Neutrophil (primary cell): ENCODE data around the gene EPB41L4A.
"Not testable (repeated sequence)": the region's sequence is repeated elsewhere in the genome, so short reads cannot be mapped to it uniquely, and the experiment has no call there.

Source experiments
- H3K27ac ChIP-seq: fragments of 200-600 bp; sonication (generic); 2 replicates; pipeline ENCODE4 v1.5.1; 2016; ENCODE audit warnings: mild to moderate bottlenecking, moderate library complexity
- H3K27me3 ChIP-seq: fragments of 200-600 bp; sonication (generic); 2 replicates; pipeline ENCODE4 v1.6.0; 2016; ENCODE audit warnings: mild to moderate bottlenecking
- H3K36me3 ChIP-seq: fragments of 200-600 bp; sonication (generic); 2 replicates; pipeline ENCODE4 v1.5.1; 2017
- H3K4me1 ChIP-seq, 2 experiments: fragments of 200-600 bp in 1 of 2; sonication (generic) in 1 of 2; 1 replicate in 1 of 2; 2 replicates in 1 of 2; pipeline versions ENCODE4 v1.5.1 to v1.6.1; 2013 to 2016; ENCODE audit warnings: low read depth in 1 of 2, low read length in 1 of 2, mild to moderate bottlenecking in 1 of 2, moderate library complexity in 1 of 2; ENCODE audit not compliant: control insufficient read depth in 1 of 2, insufficient read depth in 1 of 2
- H3K4me3 ChIP-seq, 2 experiments: fragments of 200-600 bp in 1 of 2; sonication (generic) in 1 of 2; 1 replicate in 1 of 2; 2 replicates in 1 of 2; pipeline ENCODE4 v1.5.1; 2013 to 2016; ENCODE audit warnings: low read depth in 1 of 2, low read length in 1 of 2, mild to moderate bottlenecking in 1 of 2, moderate library complexity in 1 of 2
- H3K9me3 ChIP-seq: fragments of 200-600 bp; sonication (generic); 2 replicates; pipeline ENCODE4 v1.5.1; 2016
- TF ChIP-seq, protein P1 (sequence below): fragments of 200-600 bp; sonication (generic); IDR thresholded peaks from 2 replicates; pipeline ENCODE4 v1.5.1; 2016; ENCODE audit warnings: antibody characterized with exemption

EPB41L4A gene

DNA sequence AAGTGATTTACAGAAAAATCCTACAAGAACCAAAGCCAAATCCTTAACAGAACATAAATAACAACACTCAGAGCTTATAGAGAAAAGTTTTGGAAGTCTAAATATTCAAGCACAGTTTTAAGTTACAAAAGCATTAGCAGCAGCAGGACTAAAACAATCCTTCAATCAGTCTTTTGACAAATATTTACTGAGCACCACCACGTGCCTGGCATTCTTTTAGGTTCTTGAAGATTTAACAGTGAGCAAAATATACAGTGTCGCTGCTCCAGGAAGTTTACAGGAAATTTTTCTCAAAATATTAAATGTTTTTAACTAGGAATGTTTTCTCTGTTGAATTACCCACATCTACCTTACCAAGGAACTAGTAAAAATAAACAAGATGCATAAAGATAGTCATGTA, 11.4 kb downstream of the EPB41L4A start:
- H3K36me3 ChIP-seq: no peaks in the 10 kb centered on the region
- no peak overlapping the region for H3K4me3 ChIP-seq
- no peaks in the 10 kb centered on the region for H3K9me3 ChIP-seq
- TF ChIP-seq, protein P1, sequence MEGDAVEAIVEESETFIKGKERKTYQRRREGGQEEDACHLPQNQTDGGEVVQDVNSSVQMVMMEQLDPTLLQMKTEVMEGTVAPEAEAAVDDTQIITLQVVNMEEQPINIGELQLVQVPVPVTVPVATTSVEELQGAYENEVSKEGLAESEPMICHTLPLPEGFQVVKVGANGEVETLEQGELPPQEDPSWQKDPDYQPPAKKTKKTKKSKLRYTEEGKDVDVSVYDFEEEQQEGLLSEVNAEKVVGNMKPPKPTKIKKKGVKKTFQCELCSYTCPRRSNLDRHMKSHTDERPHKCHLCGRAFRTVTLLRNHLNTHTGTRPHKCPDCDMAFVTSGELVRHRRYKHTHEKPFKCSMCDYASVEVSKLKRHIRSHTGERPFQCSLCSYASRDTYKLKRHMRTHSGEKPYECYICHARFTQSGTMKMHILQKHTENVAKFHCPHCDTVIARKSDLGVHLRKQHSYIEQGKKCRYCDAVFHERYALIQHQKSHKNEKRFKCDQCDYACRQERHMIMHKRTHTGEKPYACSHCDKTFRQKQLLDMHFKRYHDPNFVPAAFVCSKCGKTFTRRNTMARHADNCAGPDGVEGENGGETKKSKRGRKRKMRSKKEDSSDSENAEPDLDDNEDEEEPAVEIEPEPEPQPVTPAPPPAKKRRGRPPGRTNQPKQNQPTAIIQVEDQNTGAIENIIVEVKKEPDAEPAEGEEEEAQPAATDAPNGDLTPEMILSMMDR: no peak
- H3K4me1 ChIP-seq: no peaks in the 10 kb centered on the region
- peaks cover 2% of the 10 kb centered on the region for H3K27me3 ChIP-seq
- H3K27ac ChIP-seq: no peak overlapping the region

GRCh38 chr5:112407240-112407639, 11.8 kb downstream of the EPB41L4A start:
- Histone ChIP-seq H3K9me3 (no peaks in the 10 kb centered on the region), H3K4me1 (no peaks in the 10 kb centered on the region), H3K36me3 (no peaks in the 10 kb centered on the region), H3K27me3 (no peaks in the 10 kb centered on the region), H3K27ac (no peak overlapping the region), H3K4me3 (no peak overlapping the region)
- TF ChIP-seq, protein P1: no peak

- no peaks in the 10 kb centered on the region for H3K9me3 ChIP-seq
- H3K4me3 ChIP-seq: no peak overlapping the region
- no peaks in the 10 kb centered on the region for H3K36me3 ChIP-seq
- no peaks in the 10 kb centered on the region for H3K4me1 ChIP-seq
- no peaks in the 10 kb centered on the region for H3K27me3 ChIP-seq
- TF ChIP-seq, protein P1: no peak
- H3K27ac ChIP-seq: no peak overlapping the region
Measured at GRCh38 chr5:112403069-112403468, 16.0 kb downstream of the EPB41L4A start.

DNA sequence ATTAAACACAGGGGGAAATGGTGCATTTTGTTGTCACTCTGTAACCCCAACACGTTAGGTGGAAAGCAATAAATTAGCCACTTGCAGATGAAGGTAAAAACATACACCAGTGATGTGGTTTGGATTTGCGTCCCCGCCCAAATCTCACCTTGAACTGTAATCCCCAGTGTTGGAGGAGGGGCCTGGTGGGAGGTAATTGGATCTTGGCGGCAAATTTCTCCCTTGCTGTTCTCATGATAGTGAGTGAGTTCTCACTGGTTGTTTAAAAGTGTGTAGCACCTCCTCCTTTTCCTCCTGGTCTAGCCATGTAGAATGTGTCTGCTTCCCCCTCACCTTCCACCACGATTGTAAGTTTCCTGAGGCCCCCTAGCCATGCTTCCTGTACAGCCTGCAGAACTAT, 17.2 kb downstream of the EPB41L4A start:
- no peaks in the 10 kb centered on the region for H3K9me3 ChIP-seq
- TF ChIP-seq, protein P1: no peak
- no peak overlapping the region for H3K27ac ChIP-seq
- H3K4me1 ChIP-seq: no peaks in the 10 kb centered on the region
- no peaks in the 10 kb centered on the region for H3K27me3 ChIP-seq
- H3K36me3 ChIP-seq: no peaks in the 10 kb centered on the region
- no peak overlapping the region for H3K4me3 ChIP-seq

DNA sequence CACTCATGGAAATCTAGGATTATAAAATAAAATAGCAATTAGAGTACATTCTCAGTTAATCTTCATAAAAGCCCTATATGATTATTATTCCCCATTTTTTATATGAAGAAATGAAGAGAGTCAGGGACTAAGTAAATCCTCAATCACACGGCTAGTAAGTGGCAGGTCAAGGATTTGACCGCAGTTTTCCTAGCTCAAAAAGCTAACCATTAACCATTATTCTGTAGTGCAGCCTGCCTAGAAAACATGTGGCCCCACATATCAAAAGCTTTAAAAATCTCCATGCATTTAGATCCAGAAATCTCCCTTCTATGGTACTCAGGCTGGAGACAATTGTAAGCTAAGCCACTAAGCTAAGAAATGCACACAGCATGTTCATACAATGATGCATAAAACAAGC, 21.4 kb downstream of the EPB41L4A start:
- no peak overlapping the region for H3K4me3 ChIP-seq
- no peaks in the 10 kb centered on the region for H3K4me1 ChIP-seq
- H3K27me3 ChIP-seq: no peaks in the 10 kb centered on the region
- no peaks in the 10 kb centered on the region for H3K9me3 ChIP-seq
- H3K36me3 ChIP-seq: no peaks in the 10 kb centered on the region
- no peak overlapping the region for H3K27ac ChIP-seq
- TF ChIP-seq, protein P1: no peak

GRCh38 chr5:112396430-112396829, 22.6 kb downstream of the EPB41L4A start:
- Histone ChIP-seq H3K36me3 (no peaks in the 10 kb centered on the region), H3K4me3 (no peak overlapping the region), H3K27ac (no peak overlapping the region), H3K9me3 (no peaks in the 10 kb centered on the region), H3K27me3 (no peaks in the 10 kb centered on the region), H3K4me1 (no peaks in the 10 kb centered on the region)
- TF ChIP-seq, protein P1: no peak

DNA sequence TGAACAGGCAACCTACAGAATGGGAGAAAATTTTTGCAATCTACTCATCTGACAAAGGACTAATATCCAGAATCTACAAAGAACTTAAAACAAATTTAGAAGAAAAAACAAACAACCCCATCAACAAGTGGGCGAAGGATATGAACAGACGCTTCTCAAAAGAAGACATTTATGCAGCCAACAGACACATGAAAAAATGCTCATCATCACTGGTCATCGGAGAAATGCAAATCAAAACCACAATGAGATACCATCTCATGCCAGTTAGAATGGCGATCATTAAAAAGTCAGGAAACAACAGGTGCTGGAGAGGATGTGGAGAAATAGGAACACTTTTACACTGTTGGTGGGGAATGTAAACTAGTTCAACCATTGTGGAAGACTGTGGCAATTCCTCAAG, 23.8 kb downstream of the EPB41L4A start:
- H3K9me3 ChIP-seq, H3K27ac ChIP-seq, H3K36me3 ChIP-seq, H3K4me1 ChIP-seq, H3K27me3 ChIP-seq, H3K4me3 ChIP-seq: not testable (repeated sequence)
